ENCODE measurements around the gene ADCK1.

GRCh38 chr14:77794357-77794756, 5.6 kb upstream of the ADCK1 start:
- TF ChIP-seq CTCF (IDR thresholded peaks at IDR 0.05) (no peak), POLR2A (IDR thresholded peaks at IDR 0.05) (no peak)

All from Peyer's patch (tissue), 4 donors.